Astrocyte of the hippocampus (primary cell): ENCODE measurements around the gene TM7SF3.
A peak's percentile ranks its signal among the peaks of the same experiment; 100 is the strongest.
"Not testable (repeated sequence)": the region's sequence is repeated elsewhere in the genome, so short reads cannot be mapped to it uniquely, and the experiment has no call there.

ENCODE experiments used
- DNase-seq: peaks from one replicate; pipeline ENCODE4 v3.0.0; 2011; ENCODE audit warnings: low read depth, low spot score

The TM7SF3 gene

GRCh38 chr12:26979733-26980132, 34.5 kb downstream of the TM7SF3 start:
- DNase-seq, result no peak

- DNase-seq, result no peak
Observed at GRCh38 chr12:26978801-26979200, 35.4 kb downstream of the TM7SF3 start.

- no peak for DNase-seq
Observed at GRCh38 chr12:26976687-26977086, 37.5 kb downstream of the TM7SF3 start.

- peak; percentile 4 for DNase-seq
Observed at GRCh38 chr12:26971963-26972362, 42.2 kb downstream of the TM7SF3 start.

- DNase-seq, result no peak
Observed at GRCh38 chr12:26970136-26970535, 44.0 kb downstream of the TM7SF3 start.

GRCh38 chr12:26966842-26967241, 47.3 kb downstream of the TM7SF3 start:
- no peak for DNase-seq

GRCh38 chr12:26963413-26963812, 50.8 kb downstream of the TM7SF3 start:
- DNase-seq, result no peak

GRCh38 chr12:26961803-26962202, 52.4 kb downstream of the TM7SF3 start:
- DNase-seq, result no peak

- not testable (repeated sequence) for DNase-seq
Observed at GRCh38 chr12:26961391-26961790, 52.8 kb downstream of the TM7SF3 start.

- DNase-seq, result no peak
Observed at GRCh38 chr12:26954027-26954426, 60.2 kb downstream of the TM7SF3 start.

- DNase-seq, result no peak
Observed at GRCh38 chr12:26953447-26953846, 60.7 kb downstream of the TM7SF3 start.

GRCh38 chr12:26948309-26948708, 65.9 kb downstream of the TM7SF3 start:
- no peak for DNase-seq

GRCh38 chr12:26941215-26941594, 73.0 kb downstream of the TM7SF3 start:
- no peak for DNase-seq

- peak; percentile 38 for DNase-seq
Observed at GRCh38 chr12:26940516-26941214, 73.5 kb downstream of the TM7SF3 start.

GRCh38 chr12:26939953-26940352, 74.2 kb downstream of the TM7SF3 start:
- no peak for DNase-seq

GRCh38 chr12:26939192-26939832, 74.9 kb downstream of the TM7SF3 start:
- DNase-seq, result peak; percentile 9

- DNase-seq, result no peak
Observed at GRCh38 chr12:26938701-26939062, 75.5 kb downstream of the TM7SF3 start.

GRCh38 chr12:26937863-26938700, 76.1 kb downstream of the TM7SF3 start, which contains the start of the genes FGFR1OP2 and INTS13:
Gene FGFR1OP2 (plus strand): TSS chr12:26938470. CDS start chr12:26954159, 15,689 bp downstream.
Gene INTS13 (minus strand): TSS chr12:26937981. CDS start chr12:26936803, 1,178 bp downstream.
- peak; percentile 100 for DNase-seq

- no peak for DNase-seq
Observed at GRCh38 chr12:26937443-26937862, 76.7 kb downstream of the TM7SF3 start.

GRCh38 chr12:26936559-26937442, 77.4 kb downstream of the TM7SF3 start:
- peak; percentile 11 for DNase-seq

- DNase-seq, result no peak
Observed at GRCh38 chr12:26935636-26936378, 78.4 kb downstream of the TM7SF3 start.
